GM18505 (cell line): Measurements from ENCODE around the gene ROR2.

ENCODE experiments used
- ATAC-seq: cut with Tn5 transposase; IDR thresholded peaks from one replicate; pipeline ENCODE4 v1.9.1; 2021; ENCODE audit not compliant: unreplicated experiment
- POLR2A ChIP-seq: IDR thresholded peaks from 4 replicates; pipeline ENCODE4 v1.6.1; 2011; ENCODE audit warnings: borderline replicate concordance; ENCODE audit not compliant: insufficient read depth, insufficient read length; ENCODE audit errors: extremely low read depth

ROR2 gene

DNA sequence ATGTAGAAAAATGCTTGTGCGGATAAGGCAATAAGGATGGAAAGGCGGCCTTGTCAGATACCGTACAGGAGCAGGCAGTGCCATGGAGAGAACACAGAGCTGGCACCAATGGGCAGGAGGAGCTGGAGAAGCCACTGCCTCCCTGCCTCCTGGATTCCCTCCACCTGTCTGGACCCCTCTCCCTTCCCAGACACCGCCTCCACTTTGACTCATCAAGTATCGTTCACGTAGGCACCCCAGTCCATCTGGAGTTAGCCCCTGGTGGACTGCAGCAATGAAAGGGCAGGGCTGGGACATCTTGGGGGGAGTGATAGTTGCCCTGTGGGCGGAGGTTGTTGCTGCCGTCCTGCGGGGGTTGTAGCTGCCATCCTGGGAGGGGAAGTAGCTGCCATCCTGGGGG lies 232.0 kb downstream of the ROR2 start:
- no peak for ATAC-seq
- no peak for TF ChIP-seq POLR2A

DNA sequence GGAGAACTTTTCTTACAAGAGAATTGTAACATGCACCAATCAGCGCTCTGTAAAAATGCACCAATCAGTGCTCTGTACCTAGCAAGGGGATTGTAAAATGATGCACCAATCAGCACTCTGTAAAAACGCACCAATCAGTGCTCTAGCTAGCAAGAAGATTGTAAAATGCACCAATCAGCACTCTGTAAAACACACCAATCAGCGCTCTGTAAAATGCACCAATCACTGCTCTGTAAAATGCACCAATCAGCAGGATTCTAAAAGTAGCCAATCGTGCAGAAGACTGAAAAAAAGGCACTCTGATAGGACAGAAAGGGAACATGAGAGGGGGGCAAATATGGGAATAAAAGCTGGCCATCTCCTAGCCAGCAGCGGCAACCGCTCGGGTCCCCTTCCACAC lies 233.2 kb downstream of the ROR2 start:
- TF ChIP-seq POLR2A: no peak
- ATAC-seq: no peak

DNA sequence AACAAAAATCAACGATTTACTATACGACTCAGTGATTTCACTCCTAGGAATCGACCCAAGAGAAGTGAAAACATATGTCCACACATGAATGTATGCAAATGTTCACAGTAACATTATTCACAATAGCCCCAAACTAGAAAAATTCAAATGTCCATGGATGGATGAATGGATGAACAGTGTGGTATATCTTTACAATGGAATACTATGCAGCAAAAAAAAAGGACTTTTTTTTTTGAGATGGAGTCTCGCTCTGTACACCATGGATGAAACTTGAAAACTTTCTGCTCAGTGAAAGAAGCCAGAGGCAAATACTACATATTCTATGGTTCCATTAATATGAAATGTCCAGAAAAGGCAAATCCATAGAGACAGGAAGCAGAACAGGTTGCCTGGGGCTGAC lies 233.8 kb downstream of the ROR2 start:
- ATAC-seq: no peak
- no peak for TF ChIP-seq POLR2A

DNA sequence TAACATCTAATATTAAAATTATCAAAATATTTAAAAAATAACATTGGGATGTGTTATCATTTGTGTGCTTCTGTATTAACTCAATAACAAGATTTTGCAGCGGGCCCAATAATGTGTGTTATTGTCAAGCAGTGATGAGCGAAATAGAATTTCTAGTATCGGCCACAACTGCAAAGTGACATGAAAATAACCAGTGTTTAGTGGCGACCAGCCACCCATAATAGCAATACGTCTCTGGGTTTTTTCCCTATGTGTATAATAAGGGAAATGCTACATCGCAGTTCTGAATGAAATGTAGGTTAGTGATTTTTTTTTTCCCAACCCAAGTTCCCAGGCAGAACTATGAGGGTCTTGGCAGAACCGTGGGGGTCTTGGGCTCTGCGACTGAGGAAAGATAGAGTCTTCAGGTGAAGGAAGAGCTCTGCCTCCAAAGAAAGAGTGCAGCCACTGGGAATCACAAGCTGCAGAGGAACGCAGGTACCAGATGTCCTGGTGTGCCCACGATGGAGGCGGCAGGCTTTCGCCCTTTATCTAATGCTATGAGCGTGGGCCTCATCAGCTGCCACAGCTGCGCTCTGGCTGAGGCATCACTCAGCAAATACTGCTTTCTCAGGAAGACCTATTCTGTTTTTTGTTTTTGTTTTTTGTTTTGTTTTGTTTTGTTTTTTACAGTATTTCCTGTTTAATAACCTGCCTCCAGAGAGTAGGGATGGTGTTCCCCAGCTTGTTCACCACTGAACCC lies 235.0 kb downstream of the ROR2 start:
- no peak for ATAC-seq
- no peak for TF ChIP-seq POLR2A

DNA sequence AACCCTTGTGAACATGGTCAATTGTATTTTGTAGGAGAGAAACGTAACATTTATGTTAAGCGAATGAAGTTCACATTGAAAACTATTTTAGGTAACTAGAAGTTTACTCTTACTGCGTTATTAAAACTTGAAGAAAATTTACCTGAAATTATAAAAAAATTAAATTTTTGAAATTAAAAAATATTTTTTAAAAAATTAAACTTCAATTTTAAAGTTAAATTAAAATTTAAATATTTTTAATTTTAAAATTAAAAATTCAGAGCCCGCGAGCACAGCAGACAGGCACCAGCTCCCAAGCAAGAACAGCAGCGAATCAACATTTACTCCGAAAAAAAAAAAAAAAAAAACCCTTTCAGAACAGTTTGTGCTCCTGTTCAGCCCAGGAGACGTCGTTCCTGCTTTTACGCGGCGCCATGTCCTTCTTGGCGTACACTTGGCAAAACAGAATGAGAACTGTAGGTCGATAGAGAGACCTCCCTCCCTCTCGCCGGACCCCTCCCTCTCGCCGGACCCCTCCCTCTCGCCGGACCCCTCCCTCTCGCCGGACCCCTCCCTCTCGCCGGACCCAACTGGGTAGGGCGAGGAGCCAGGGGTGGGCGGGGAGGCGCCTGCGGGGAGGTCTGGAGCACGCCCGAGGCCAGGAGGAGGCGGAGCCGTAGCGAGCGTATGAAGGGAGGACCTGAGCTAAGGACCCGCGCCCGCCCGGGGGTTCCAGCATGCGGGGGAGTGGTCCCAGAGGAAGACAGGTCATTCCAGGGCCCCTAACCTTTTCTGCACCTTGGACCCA lies 235.8 kb downstream of the ROR2 start:
- ATAC-seq: no peak
- TF ChIP-seq POLR2A: no peak

DNA sequence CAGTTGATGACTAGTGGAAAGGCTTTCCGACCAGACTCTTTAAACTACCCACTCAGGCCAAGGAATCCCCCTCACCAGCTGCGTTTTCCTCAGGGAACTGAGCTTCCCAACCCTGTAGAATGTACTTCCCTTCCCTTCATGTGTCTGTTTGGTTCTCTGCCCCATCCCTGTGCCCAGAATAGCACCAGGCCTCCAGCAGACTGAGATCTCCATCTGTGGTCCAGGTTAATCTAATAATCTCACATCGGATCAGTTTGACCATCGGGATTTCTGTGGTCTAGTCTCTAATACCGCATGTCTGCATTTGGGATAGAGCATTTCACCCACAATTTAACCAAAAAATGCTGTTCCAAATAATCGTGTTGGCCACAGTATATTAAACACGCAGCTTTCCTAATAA lies 237.2 kb downstream of the ROR2 start:
- no peak for TF ChIP-seq POLR2A
- no peak for ATAC-seq

DNA sequence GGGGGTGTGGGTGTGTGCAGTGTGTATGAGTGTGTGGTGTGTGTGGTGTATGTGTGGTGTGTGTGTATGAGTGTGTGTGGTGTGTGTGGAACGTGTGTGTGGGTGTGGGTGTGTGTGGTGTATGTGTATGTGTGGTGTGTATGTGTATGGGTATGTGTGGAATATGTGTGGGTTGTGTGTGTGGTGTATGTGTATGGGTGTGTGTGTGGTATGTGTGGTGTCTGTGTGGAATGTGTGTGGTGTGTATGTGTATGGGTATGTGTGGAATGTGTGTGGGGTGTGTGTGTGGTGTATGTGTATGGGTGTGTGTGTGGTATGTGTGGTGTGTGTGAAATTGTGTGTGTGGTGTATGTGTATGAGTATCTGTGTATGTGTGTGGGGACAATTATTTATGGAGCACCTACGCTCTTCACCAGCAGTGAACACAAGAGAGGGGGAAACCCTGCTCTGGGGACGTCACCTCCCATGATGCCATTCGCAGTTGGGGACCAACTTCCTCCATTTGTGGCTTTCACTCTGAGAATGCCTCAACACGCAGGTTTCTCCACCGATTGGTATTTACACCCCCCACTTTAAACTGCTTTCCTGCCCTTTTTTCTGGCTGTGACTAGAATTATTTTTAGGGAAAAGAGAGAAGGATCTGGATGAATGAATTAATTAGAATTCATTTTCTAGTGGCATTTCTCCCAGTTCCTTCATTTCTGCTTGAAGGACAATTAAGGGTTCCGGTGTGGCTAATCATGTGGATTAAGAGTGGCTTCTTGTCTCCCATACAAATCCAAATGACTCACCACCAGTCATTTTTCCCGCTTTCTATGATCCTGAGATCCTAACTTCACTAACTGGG lies 238.1 kb downstream of the ROR2 start:
- TF ChIP-seq POLR2A: peak; percentile 62
- ATAC-seq: peak; percentile 88

DNA sequence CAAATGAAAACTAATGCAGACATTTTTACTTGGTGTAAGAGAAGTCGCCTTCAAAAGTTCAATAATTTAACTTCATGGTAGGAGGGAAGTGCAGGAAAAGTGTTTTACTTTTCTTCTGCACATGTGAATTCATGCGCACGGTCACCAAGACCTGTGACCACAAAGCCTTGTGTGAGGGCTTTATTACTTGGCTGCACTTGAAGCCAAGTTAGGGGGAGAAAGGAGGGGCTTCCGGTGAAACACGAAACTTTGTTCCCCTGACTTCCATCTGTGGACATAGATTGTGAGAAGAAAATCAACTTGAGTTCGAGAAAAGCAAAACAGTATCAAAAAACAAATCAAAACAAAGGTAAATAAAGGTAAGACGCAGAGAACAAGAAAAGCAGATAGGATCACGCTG lies 239.9 kb downstream of the ROR2 start:
- no peak for ATAC-seq
- no peak for TF ChIP-seq POLR2A

DNA sequence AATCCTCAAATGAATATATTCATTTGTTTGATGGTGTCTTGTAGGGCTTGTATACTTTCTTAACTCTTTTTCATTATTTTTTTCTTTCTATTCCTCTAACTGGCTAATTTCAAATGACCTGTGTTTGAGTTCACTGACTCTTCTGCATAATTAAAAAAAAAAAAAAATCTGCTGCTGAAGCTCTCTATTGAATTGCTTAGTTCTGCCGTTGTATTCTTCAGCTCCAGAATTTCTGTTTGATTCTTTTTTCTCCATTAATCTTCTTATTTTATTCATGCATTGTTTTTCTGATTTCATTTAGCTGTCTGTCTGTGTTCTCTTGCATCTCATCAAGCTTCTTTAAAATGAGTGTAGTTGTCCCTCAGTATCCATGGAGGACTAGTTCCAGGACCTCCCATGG lies 244.6 kb downstream of the ROR2 start:
- ATAC-seq: no peak
- no peak for TF ChIP-seq POLR2A

DNA sequence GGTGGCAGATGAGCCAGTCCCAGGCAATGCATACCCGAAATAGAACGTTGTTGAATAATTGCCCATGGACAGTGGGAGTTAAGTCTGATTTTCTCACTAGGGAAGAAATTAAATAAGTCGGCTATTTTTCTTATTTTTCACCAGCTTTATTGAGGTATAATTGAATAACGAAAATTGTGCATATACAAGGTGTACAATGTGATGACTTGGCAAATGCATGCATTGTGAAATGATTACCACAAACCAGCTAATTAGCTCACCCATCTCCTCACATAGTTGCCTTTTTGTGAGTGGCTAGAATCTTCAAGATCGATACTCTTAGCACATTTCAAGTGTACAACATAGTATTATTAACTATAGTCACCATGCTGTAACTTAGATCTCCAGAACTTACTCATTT lies 249.6 kb downstream of the ROR2 start:
- no peak for ATAC-seq
- TF ChIP-seq POLR2A: no peak

DNA sequence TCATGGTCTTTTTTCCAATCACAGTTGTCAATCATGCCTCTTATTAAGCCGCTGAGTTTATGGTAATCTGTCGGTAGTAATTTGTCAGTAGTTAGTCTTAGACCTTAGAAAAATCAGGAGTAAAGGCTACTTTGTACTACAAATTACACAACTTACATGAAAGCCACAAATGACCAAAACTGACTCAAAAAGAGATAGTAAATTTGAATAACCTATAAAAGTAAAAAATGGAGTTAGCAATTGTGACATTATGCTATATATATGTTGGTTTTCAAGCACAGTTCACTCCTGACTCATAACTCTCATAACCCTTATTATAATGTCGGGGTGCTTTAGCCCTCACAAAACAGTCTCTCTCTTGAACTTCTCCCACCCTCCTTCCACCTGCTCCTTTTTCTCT lies 251.8 kb downstream of the ROR2 start:
- TF ChIP-seq POLR2A: no peak
- no peak for ATAC-seq

DNA sequence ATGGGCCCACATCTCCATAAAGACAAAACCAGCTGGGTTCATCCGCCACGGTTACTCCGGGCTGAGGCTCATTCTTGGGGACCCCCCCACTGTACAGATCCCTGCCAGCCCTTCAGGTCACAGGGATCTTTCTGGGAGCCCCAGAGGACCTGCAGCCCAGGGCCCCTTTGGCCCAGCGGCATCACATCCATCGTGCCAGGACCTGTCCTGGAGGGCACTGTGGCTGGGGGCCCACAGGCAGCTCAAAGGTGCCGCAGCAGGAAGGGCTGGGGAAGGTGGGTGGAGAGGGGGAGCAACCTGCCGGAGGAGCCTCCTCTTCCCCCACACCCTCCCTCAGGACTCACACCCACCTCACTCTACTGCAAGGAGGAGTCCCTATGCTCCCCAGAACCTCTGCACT lies 252.8 kb downstream of the ROR2 start:
- ATAC-seq: no peak
- no peak for TF ChIP-seq POLR2A

DNA sequence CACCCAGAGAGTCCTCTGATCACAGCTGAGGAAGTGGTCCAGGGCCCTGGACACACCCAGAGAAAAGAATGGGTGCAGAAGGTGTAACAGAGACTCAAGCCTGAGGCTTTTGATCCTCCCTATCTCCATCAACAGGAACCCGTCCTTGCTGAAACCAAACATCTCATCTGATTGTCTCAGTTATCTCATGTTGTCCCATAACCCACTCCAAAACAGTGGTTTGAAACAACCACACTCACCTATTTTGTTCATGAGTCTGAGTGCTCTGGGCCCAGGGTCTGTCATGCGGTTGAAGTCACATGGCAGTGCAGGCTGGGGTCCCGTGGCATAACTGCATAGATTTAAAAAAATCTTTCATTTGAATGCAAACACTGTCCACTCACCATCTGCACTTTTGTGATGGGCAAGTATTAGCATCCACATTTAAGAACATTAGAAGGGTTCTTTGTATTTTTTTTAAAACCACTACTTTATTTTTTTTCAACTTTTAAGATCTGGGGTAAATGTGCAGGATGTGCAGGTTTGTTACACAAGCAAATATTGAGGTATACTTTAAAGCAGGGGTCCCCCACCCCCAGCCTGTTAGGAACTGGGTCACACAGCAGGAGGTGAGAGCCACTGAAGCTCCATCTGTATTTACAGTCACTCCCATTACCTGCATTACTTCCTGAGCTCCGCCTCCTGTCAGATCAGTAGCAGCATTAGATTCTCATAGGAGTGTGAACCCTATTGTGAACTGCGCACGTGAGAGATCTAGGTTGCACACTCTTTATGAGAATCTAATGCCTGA lies 255.8 kb downstream of the ROR2 start:
- no peak for ATAC-seq
- no peak for TF ChIP-seq POLR2A
